ENCODE data around the gene BRIX1. TPM values are rescaled to one million over a fixed set of nuclear protein-coding genes. Genes with fewer than 3 reads are reported as not detected.

BRIX1 gene
- total and polyA plus RNA-seq, 2 experiments from 2014 or later, result 72.6 to 171 TPM

GRCh38 chr5:34959323-34959722, 43.8 kb downstream of the BRIX1 start:
- no peak for ATAC-seq
- no peaks in the 10 kb centered on the region; the same call in 1 of the 2 replicates for H3K79me2 ChIP-seq (replicated peaks; ENCODE audit: insufficient read depth)
- Mint-ChIP-seq H3K27ac (no peak overlapping the region), H3K36me3 (ENCODE audit: low read depth) (peaks cover 13% of the 10 kb centered on the region), H3K4me1 (no peaks in the 10 kb centered on the region), H3K4me3 (no peak overlapping the region), H3K9me3 (no peaks in the 10 kb centered on the region), H3K27me3 (ENCODE audit: insufficient read depth, low read depth, poor library complexity) (peaks cover 3% of the 10 kb centered on the region)
- DNase-seq (ENCODE audit: low spot score), result no peak
- H3K9me2 ChIP-seq (ENCODE audit: insufficient read depth), result no peaks in the 10 kb centered on the region
- H3K27ac ChIP-seq (ENCODE audit: low read depth), result no peak overlapping the region
- H3K4me1 ChIP-seq (ENCODE audit: insufficient read depth), result no peaks in the 10 kb centered on the region
- H3K27me3 ChIP-seq (ENCODE audit: insufficient read depth), result no peaks in the 10 kb centered on the region
- H3K4me3 ChIP-seq, result no peak overlapping the region
- H3K4me2 ChIP-seq, result no peak overlapping the region
- no peak overlapping the region for H2AFZ ChIP-seq
- TF ChIP-seq, protein P1, sequence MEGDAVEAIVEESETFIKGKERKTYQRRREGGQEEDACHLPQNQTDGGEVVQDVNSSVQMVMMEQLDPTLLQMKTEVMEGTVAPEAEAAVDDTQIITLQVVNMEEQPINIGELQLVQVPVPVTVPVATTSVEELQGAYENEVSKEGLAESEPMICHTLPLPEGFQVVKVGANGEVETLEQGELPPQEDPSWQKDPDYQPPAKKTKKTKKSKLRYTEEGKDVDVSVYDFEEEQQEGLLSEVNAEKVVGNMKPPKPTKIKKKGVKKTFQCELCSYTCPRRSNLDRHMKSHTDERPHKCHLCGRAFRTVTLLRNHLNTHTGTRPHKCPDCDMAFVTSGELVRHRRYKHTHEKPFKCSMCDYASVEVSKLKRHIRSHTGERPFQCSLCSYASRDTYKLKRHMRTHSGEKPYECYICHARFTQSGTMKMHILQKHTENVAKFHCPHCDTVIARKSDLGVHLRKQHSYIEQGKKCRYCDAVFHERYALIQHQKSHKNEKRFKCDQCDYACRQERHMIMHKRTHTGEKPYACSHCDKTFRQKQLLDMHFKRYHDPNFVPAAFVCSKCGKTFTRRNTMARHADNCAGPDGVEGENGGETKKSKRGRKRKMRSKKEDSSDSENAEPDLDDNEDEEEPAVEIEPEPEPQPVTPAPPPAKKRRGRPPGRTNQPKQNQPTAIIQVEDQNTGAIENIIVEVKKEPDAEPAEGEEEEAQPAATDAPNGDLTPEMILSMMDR (conservative IDR thresholded peaks at IDR 0.05; ENCODE audit: low read depth in 2 of 2), result no peak
- no peak for TF ChIP-seq POLR2AphosphoS5 (IDR thresholded peaks at IDR 0.05; ENCODE audit: low read depth)
- no peak for TF ChIP-seq STAT1 (IDR thresholded peaks at IDR 0.05; ENCODE audit: unreplicated experiment)
- TF ChIP-seq ZNF114 (CRISPR knock-in tag; IDR thresholded peaks at IDR 0.05), result no peak
- no peak for TF ChIP-seq CREB1 (CRISPR knock-in tag; IDR thresholded peaks at IDR 0.05; ENCODE audit: low read depth)
- TF ChIP-seq JUNB (IDR thresholded peaks at IDR 0.05; ENCODE audit: unreplicated experiment), result no peak
- TF ChIP-seq EZH2 (IDR thresholded peaks at IDR 0.05; ENCODE audit: low read depth, unreplicated experiment), result no peak
- TF ChIP-seq ZNF331 (CRISPR knock-in tag; IDR thresholded peaks at IDR 0.05; ENCODE audit: low read depth), result no peak
- TF ChIP-seq ZNF462 (CRISPR knock-in tag; IDR thresholded peaks at IDR 0.05), result no peak
- TF ChIP-seq REST (IDR thresholded peaks at IDR 0.05; ENCODE audit: unreplicated experiment), result no peak
- no peak for TF ChIP-seq NANOG (IDR thresholded peaks at IDR 0.05; ENCODE audit: borderline replicate concordance)
- TF ChIP-seq, protein P2, sequence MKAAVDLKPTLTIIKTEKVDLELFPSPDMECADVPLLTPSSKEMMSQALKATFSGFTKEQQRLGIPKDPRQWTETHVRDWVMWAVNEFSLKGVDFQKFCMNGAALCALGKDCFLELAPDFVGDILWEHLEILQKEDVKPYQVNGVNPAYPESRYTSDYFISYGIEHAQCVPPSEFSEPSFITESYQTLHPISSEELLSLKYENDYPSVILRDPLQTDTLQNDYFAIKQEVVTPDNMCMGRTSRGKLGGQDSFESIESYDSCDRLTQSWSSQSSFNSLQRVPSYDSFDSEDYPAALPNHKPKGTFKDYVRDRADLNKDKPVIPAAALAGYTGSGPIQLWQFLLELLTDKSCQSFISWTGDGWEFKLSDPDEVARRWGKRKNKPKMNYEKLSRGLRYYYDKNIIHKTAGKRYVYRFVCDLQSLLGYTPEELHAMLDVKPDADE (IDR thresholded peaks at IDR 0.05), result no peak
- TF ChIP-seq EZH2phosphoT487 (IDR thresholded peaks at IDR 0.05; ENCODE audit: unreplicated experiment), result no peak
- H4K20me1 ChIP-seq (replicated peaks; ENCODE audit: insufficient read depth), result no peaks in the 10 kb centered on the region
- H3F3A ChIP-seq (replicated peaks; ENCODE audit: low read depth), result no peaks in the 10 kb centered on the region
- H3K36me3 ChIP-seq (ENCODE audit: insufficient read depth), result peaks cover 8% of the 10 kb centered on the region; the same call in 1 of the 2 replicates
